ENCODE measurements around the gene NEFH. TPM values are rescaled to one million over a fixed set of nuclear protein-coding genes. Genes with fewer than 3 reads are reported as not detected.

Gene NEFH
- polyA plus RNA-seq, 1 of the 3 experiments (the other 2 are of a cell fraction), result 3.5 TPM

- POLR2A ChIA-PET, result no interaction called here
- no peaks in the 10 kb centered on the region for H3K9me2 ChIP-seq
- no peaks in the 10 kb centered on the region for H3K36me3 ChIP-seq (replicated peaks in 1 of 2; ENCODE audit: control insufficient read depth in 1 of 2, insufficient read depth in 2 of 2, low read length in 1 of 2)
- CTCF ChIA-PET, result no interaction called here
- H3K27ac ChIP-seq (ENCODE audit: low read depth in 2 of 2, low read length in 1 of 2), result no peak overlapping the region
- H3K4me3 ChIP-seq (ENCODE audit: low read depth in 2 of 2, low read length in 1 of 2), result no peak overlapping the region
- H3K4me1 ChIP-seq (ENCODE audit: control insufficient read depth in 1 of 2, insufficient read depth in 2 of 2, low read depth in 1 of 2, low read length in 1 of 2), result peaks cover 0 to 27% of the 10 kb centered on the region in 2 experiments; a peak in 1 of 4 replicates
- no peaks in the 10 kb centered on the region for H3K79me2 ChIP-seq (ENCODE audit: insufficient read depth)
- H3K9ac ChIP-seq, result no peak overlapping the region
- H3K27me3 ChIP-seq (ENCODE audit: insufficient read depth), result peaks cover 9% of the 10 kb centered on the region; the same call in 1 of the 2 replicates
- WGBS (ENCODE audit: low lambda C conversion rate), result 54% methylated on average over 5 of the region's 6 CpGs
- no peaks in the 10 kb centered on the region for H3K9me3 ChIP-seq
- H3K4me2 ChIP-seq, result no peak overlapping the region
- TF ChIP-seq ZBTB33 (IDR thresholded peaks at IDR 0.05; ENCODE audit: borderline replicate concordance, low read depth) (no peak), REST (IDR thresholded peaks at IDR 0.05; ENCODE audit: low read depth, low read length) (peak; percentile 92)
- no peak for DNase-seq
- 0 out of 2 replicates have a peak, but pooled peaks cover 5% of the 10 kb centered on the region for H4K20me1 ChIP-seq (ENCODE audit: insufficient read depth)
- no peaks in the 10 kb centered on the region for H3F3A ChIP-seq (replicated peaks; ENCODE audit: insufficient read depth)
- no peak overlapping the region for H2AFZ ChIP-seq (ENCODE audit: low read depth)
Measured at GRCh38 chr22:29476116-29476515, 3.9 kb upstream of the NEFH start.

- DNase-seq, result peak; percentile 53
Measured at GRCh38 chr22:29477723-29478318, 2.2 kb upstream of the NEFH start.

More at GRCh38 chr22:29477723-29478318, 2.2 kb upstream of the NEFH start:
- CTCF ChIA-PET, result interaction anchor here (1.9 kb wide), 1 partner anchor 82 kb away, joined by 4 read pairs; no protein-coding TSS in a partner anchor
- peak overlapping the region in 1 of 2 experiments; percentile 8; a peak in 1 of 4 replicates for H3K27ac ChIP-seq (ENCODE audit: low read depth in 2 of 2, low read length in 1 of 2)
- H4K20me1 ChIP-seq (ENCODE audit: insufficient read depth), result 0 out of 2 replicates have a peak, but pooled peaks cover 5% of the 10 kb centered on the region
- H3K4me3 ChIP-seq (ENCODE audit: low read depth in 2 of 2, low read length in 1 of 2), result no peak overlapping the region; a peak in 1 of 4 replicates
- peaks cover 0 to 32% of the 10 kb centered on the region in 2 experiments; a peak in 1 of 4 replicates for H3K4me1 ChIP-seq (ENCODE audit: control insufficient read depth in 1 of 2, insufficient read depth in 2 of 2, low read depth in 1 of 2, low read length in 1 of 2)
- no peak overlapping the region for H2AFZ ChIP-seq (ENCODE audit: low read depth)
- WGBS (ENCODE audit: low lambda C conversion rate), result 47% methylated on average over 4 of the region's 4 CpGs
- H3K9me2 ChIP-seq, result no peaks in the 10 kb centered on the region
- POLR2A ChIA-PET, result no interaction called here
- H3K27me3 ChIP-seq (ENCODE audit: insufficient read depth), result peaks cover 9% of the 10 kb centered on the region; the same call in 1 of the 2 replicates
- no peak overlapping the region for H3K9ac ChIP-seq
- no peaks in the 10 kb centered on the region for H3K36me3 ChIP-seq (replicated peaks in 1 of 2; ENCODE audit: control insufficient read depth in 1 of 2, insufficient read depth in 2 of 2, low read length in 1 of 2)
- H3F3A ChIP-seq (replicated peaks; ENCODE audit: insufficient read depth), result no peaks in the 10 kb centered on the region
- H3K4me2 ChIP-seq, result peak overlapping the region; percentile 24; the same call in 1 of the 2 replicates
- TF ChIP-seq POLR2AphosphoS5 (IDR thresholded peaks at IDR 0.05; ENCODE audit: low read depth, low read length) (no peak), YY1 (IDR thresholded peaks at IDR 0.05; ENCODE audit: low read depth) (no peak), REST (IDR thresholded peaks at IDR 0.05; ENCODE audit: low read depth, low read length) (no peak), SIN3A (IDR thresholded peaks at IDR 0.05; ENCODE audit: borderline replicate concordance, low read depth, low read length) (no peak), RFX5 (IDR thresholded peaks at IDR 0.05; ENCODE audit: low read length) (no peak), MEF2A (IDR thresholded peaks at IDR 0.05; ENCODE audit: borderline replicate concordance, low read depth) (no peak), RAD21 (IDR thresholded peaks at IDR 0.05; ENCODE audit: low read length) (no peak), NRF1 (IDR thresholded peaks at IDR 0.05; ENCODE audit: low read depth, low read length) (no peak), RCOR1 (IDR thresholded peaks at IDR 0.05; ENCODE audit: low read length) (no peak), CHD2 (IDR thresholded peaks at IDR 0.05; ENCODE audit: low read length, partially characterized antibody) (peak; percentile 31), MXI1 (IDR thresholded peaks at IDR 0.05; ENCODE audit: low read depth, low read length) (peak; percentile 19; the same call in 1 of the 2 replicates)
- no peaks in the 10 kb centered on the region for H3K9me3 ChIP-seq
- no peaks in the 10 kb centered on the region for H3K79me2 ChIP-seq (ENCODE audit: insufficient read depth)
